ENCODE results near the gene LHPP. TPM values are rescaled to one million over a fixed set of nuclear protein-coding genes. Genes with fewer than 3 reads are reported as not detected.

Gene LHPP
- total RNA-seq, 2 experiments from 2014 or later: 4.9 to 5.5 TPM

DNA sequence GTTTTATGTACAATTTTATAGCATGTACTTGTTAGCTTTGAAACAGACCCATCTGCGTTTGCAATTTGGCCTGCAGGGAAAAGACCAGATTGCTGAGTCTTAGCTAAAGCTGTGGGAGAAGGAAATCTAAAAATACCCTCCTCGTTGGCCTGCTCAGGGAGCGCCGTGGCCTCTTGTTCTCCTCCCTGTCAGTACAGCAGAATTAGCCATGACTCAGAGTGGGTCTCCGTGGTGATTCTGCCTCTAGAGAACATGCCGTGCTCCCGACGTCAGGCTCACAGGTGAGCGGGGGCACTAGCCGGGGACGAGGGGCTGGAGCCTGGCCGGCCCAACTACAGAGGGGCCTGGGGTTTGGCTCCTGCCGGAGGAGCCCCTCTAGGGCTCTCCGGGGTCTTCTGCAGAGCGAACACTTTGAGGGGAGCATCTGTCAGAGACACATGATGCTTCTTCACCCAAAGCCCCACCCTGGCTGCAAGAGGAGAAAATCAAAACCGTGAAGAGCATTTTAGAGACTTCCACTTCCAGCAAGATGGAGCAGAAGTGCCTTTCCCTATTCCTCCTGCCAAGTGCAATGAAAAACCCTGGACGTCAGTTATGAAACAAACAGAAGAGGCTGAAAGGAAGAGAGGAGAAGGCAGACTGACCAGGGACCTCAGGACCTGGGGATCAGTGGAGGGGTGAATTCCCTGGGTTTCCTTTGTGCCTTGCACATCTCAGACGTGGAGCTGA is 98.9 kb downstream of the LHPP start:
- CTCF ChIA-PET: no interaction called here

DNA sequence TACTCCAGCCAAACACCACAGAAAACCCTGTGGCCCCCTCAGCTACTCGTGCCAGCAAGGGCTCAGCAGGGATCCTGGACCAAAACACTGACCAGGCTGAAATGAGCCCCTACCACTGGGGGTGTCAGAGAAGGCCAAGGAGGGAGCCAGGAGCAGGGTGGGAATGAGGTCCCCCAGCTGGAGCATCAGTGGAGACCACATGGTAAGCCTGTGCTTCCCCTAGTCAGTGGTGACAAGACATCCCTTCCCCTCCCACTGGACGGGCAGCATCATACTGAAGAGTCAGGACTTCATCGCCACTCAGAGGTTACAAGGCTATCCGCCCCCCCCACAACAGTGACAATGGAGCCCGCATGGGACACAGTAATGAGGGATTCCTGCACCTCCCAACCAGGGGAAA is 99.6 kb downstream of the LHPP start:
- POLR2A ChIA-PET: no interaction called here

More for the DNA sequence above, 98.9 kb downstream of the LHPP start:
- POLR2A ChIA-PET: no interaction called here

DNA sequence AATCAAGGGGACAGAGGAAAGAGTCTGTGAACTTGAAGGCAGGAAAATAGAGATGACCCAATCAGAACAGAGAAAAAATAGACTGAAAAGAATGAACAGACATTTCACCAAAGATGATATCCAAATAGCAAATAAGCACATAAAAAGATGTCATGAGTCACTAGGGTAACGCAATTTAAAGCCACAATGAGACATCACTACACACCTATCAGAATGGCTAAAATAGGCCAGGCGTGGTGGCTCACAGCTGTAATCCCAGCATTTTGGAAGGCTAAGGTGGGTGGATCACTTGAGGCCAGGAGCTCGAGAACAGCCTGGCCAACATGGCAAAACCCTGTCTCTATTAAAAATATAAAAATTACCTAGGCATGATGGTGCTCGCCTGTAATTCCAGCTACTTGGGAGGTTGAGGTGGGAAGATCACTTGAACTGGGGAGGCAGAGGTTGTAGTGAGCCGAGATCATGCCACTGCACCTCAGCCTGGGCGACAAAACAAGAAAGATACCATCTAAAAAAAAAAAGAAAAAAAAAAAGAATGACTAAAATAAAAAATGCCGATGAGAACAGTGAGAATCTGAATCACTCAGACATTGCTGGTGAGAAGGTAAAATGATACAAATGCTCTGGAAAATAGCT is 100.9 kb downstream of the LHPP start:
- POLR2A ChIA-PET: no interaction called here
- CTCF ChIA-PET: interaction anchor here (0.7 kb wide), 1 partner anchor 178 kb away, joined by 3 read pairs; no protein-coding TSS in a partner anchor

More for the DNA sequence above, 99.6 kb downstream of the LHPP start:
- CTCF ChIA-PET: no interaction called here

DNA sequence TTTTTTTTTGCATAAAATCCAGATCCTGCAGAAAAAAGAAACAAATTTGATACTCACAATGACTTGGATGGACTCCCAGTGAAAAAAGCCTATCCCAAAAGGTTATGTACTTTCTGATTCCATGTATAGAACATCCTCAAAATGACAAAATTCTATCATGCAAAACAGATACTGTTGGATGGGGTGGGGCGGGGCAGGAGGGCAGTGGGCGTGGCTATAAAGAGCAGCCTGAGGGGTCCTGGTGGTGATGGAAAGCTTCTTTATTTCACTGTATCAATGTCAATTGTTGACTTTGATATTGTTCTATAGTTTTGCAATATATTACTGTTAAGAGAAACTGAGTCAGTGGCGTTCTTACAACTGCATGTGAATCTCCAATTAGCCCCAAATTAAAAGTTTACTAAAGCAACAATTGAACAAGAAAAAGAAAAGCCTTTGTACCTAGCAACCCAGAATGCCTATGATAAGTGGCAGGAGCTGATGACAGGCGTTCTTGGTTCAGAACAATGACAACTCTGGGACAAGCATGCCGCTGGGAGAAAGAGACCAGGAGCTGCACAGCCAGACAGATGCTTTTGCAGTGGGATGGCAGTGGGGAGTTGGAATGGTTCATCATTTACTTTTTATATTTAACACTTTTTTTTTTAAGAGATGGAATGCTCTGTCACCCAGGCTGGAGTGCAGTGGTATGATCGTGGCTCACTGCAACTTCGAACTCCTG is 101.9 kb downstream of the LHPP start:
- ChIA-PET POLR2A (no interaction called here), CTCF (interaction anchor here (0.7 kb wide), 1 partner anchor 177 kb away, joined by 3 read pairs; no protein-coding TSS in a partner anchor)

DNA sequence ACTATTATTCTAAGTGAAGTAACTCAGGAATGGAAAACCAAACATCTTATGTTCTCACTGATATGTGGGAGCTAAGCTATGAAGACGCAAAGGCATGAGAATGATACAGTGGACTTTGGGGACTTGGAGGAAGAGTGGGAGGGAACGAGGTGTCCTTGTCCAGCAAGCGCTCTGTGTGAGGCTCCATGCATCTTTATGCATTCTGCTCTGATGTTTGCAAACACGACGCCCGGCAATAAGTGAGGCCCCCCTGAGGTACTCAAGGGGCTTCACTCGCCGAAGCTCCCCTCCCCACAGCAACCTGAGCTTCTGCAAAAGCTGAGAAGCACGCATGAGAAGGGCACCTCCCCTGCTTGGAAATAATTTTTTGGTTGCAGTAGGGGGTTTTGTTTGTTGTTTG is 103.3 kb downstream of the LHPP start:
- POLR2A ChIA-PET: interaction anchor here (0.7 kb wide), 1 partner anchor 214 kb away, joined by 3 read pairs; no protein-coding TSS in a partner anchor

DNA sequence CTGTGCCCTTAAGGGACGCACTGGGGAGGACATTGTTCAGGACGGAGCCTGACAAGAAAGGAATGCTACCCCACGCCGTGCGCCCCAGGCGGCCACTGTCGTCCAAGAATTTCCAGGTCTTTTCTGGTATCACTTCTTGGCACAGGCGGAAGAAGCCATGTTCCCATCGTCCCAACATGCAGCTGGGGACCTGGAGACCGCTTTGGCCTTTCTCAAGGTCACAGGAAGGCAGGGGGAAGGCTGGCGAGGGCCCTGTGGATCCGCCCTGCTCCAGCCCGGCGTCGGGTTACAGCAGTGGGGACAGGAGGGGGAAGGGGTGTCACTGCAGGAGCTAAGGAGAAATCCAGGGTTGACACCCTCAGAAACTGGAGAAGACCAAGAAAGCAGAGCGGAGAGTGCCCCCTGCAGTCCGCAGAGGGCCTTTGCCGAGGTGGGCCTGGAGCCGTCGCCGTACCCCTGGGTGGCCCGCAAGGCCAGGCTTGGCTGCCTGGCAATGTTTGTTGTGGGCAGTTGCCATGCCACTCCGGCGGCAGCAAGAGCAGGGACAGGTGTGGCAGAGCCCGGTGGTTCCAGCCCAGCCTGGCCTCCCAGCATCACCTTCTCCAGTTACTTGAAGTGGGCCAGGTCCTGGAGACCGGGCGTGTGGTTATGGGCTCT is 104.1 kb downstream of the LHPP start:
- ChIA-PET POLR2A (interaction anchor here (0.7 kb wide), 1 partner anchor 213 kb away, joined by 3 read pairs; no protein-coding TSS in a partner anchor), CTCF (no interaction called here)

More for the DNA sequence above, 103.3 kb downstream of the LHPP start:
- CTCF ChIA-PET: no interaction called here

DNA sequence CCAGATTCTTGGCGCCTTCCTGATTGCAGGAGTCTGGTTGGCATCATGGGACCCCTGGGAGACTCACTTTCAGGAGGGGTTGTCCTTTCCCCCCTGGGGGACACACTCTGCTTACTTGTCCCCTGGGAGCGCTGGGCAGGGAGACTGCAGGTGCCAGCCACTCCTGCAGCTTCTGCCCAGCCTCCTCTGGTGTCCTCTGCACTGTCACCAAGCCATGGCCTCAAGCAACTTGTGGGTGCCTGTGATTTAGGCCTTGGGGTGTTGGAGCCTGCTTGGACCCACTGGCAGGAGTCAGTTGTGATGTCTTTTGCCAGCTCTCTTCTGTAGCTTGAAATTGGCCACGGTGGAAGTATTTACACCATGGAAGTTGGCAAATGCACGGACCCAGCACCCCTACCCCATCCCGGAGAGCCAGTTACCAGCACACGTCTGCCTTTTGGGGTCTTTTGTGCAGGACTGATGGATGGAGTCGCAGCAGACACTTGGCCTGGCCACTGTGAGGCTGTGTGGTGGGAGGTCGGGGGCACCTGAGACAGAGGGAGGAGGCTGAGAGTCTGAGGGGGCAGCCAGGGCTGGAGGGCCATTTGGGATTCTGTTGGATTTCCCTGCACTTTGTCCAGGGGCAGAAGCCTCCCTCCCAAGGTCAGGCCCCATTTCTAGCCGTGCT is 104.7 kb downstream of the LHPP start:
- ChIA-PET CTCF (no interaction called here), POLR2A (no interaction called here)

DNA sequence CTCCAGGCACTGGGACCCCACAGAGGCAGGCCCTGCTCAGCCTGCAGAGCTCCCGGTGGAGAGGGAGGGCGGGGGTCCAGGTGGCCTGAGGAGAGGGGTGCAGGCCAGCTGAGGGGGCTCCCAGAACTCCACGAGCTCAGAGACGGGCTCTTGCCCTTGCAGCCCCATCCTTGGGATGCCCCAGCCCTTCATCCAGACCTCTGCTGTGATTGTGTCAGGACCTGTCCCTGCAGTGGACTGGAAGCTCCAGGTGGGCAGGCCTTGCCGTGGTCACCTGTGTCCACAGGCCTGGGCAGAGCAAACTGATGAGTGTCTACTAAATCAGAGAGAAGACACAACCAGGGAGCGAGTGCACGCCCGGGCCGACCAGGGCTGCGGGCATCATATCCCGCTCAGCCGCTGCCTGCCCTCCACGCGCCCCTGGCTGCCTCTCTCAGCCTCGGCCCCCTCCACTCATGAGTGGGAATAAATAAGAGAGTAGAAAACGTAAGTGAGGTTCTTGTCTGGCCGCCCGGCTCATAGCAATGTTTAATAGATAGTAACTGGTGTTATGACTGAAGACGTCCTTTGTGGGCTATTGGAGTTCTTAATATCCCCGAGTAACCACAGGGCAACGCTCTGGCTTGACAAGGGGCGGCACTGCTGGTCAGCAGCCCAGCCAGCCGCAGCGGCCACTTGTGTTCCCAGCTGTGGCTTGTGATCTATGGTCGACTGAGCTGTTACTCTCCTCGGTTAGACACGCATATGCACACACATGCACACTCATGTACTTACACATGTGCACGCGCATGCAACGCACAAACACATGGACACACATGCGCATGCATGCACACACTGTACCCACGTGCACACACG is 105.6 kb downstream of the LHPP start:
- ChIA-PET CTCF (no interaction called here), POLR2A (no interaction called here)

DNA sequence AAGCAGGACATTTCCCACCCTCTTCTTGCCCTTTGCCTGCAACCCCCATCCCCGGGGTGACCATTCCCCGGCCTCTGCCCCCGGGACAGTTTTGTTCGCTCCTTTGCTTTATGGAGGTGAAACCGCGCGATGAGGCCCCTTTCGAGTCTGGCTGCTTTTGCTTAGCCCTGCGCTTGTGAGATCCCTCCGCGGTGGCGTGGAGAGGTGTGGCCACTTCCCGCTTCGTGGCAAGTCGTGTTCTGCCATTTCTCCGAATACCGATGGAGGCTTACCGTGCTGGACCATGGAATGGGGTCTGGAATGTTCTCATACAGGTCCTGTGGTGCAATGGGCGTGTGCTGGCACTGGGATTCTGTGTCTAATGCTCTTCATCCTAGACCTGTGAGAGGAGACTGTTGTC is 106.7 kb downstream of the LHPP start:
- POLR2A ChIA-PET: no interaction called here
- CTCF ChIA-PET: no interaction called here

DNA sequence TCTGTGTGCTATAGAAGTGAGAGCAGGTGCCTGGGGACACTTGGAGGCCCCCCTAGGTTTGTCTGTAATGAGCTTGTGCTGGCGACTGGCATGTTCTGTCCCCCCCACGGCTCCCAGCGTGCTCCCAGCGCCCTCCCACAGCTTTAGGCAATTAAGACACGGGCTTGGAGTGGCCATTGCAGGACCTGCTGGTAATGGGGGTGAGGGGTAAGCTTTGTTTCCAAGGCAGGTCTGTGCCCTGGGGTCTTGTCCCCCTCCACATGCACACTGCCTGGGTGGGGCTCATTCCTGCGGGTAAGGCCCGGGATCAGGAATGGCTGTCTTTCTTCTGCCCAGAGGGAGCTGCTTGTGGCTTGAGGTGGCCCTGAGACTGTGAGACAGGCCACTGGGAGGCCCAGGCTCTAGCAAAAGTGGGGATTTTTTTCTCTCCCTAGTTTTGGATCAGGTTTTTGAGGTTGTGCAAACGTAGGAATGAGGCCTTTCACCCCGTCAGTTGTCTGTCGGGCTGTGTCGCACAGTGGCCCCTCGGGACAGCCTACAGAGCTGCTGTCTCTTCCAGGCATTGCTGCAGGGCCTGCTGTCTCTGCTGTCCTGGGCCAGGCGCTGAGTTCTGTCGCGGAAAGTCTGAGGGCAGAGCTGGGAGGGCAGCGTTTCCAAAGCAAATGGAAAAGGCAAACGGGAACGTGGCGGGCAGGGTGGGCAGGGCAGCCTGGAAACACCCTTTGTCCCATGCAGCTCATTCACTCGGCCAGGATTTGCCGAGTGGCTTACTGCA is 107.4 kb downstream of the LHPP start:
- ChIA-PET POLR2A (no interaction called here), CTCF (no interaction called here)

DNA sequence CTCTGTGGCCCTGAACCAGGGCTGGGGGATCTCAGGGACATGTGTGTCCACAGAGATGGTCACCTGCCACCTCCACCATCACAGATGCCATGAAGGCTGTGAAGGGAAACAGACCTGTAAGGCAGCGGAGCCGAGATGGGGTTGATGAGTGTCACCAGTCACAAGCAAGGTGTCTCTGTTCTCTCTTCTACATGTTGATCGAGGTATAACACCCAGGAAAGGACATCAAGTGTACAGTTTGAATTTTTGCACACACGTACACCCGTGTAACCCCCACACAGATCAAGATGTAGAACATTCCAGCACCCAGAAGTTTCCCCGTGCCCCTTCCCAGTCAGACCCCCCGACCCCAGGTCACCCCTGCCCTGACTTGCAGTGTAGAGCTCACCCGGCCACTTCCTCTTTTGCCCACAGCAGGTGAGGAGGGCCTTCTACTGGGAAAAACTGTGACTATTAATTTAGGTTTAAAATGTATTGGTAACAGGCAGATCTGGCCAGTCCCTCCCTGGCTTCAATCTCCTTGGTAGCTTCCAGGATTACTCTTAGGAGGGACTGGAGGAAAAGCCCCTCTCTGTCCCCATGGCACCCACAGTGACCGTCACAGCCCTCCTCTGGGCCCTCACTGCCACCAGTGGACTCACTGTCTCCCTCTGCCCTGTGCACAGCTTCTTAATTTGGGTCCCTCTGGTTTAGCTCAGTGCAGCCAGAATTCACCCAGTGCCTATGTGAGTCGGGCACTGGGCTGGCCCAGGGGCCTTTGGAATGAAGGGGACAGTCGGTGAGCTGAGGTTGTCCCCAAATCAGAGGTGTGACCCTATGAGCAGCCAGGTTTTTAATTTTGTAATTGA is 108.2 kb downstream of the LHPP start:
- ChIA-PET CTCF (no interaction called here), POLR2A (no interaction called here)

DNA sequence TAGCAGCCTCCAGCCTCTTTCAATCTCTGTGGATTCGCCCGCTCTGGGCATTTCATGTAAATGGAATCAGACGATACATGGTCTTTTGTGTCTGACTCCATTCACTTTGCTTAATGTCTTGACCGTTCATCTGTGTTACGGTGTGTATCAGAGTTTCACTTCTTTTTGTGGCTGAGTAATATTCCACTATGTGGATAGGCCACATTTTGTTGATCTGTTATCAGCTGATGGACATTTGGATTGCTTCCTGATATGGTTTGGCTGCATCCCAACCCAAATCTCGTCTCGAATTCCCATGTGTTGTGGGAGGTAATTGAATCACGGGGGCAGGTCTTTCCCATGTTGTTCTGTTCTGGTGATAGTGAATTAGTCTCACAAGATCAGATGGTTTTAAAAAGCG is 109.0 kb downstream of the LHPP start:
- ChIA-PET CTCF (no interaction called here), POLR2A (no interaction called here)

DNA sequence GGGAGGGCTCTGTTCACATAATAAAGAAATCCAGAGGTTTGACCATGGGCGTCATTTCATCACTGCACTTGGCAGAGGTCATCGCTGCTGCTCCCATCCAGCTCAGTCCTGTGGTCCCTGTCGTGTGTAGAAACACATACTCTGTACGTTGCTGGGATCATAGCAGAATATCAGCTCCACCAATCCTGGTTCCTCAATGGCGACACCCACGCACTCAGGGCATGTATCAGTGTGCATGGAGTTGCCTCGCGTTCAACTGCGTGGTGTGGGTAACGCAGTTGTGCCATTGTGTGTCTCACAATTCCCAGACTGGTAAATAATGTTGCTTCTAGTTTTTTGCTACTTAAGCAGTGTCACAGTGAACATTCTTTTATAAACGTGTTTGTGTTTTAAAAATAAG is 111.1 kb downstream of the LHPP start:
- ChIA-PET POLR2A (no interaction called here), CTCF (no interaction called here)

DNA sequence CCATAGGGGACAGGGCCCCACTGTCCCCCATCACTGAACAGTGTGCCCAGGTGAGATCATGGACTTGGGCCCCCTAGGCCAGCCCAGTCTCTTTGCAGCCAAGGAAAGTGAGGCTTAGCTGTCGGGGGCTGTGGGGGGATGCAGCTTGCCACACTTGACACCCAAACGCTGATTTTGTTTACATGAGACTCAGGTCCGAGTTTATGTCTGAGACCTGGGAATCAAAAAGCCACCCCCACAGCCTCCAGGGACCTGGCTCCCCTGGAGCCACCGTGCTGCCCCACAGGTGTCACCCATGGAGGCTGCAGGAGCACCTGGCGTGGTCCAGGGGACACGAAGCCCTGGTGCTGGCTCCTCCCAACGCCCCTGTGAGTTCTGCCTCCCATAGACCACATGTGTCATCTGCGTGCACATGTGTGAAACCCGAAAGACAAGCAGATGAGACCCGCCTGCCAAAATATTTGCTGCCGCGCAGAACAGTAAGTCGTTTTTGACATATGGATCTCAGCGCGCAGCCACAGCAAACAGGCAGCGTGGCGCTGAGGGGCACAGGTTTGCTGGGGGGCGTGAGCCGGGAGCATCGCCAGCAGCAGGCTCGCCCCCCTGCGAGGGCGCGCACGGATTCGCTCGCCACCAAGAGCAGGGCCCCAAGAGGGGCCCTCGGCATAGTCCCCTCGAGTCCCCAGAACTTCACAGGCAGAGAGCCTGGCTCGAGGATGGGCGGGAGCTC is 112.3 kb downstream of the LHPP start:
- ChIA-PET POLR2A (no interaction called here), CTCF (no interaction called here)

DNA sequence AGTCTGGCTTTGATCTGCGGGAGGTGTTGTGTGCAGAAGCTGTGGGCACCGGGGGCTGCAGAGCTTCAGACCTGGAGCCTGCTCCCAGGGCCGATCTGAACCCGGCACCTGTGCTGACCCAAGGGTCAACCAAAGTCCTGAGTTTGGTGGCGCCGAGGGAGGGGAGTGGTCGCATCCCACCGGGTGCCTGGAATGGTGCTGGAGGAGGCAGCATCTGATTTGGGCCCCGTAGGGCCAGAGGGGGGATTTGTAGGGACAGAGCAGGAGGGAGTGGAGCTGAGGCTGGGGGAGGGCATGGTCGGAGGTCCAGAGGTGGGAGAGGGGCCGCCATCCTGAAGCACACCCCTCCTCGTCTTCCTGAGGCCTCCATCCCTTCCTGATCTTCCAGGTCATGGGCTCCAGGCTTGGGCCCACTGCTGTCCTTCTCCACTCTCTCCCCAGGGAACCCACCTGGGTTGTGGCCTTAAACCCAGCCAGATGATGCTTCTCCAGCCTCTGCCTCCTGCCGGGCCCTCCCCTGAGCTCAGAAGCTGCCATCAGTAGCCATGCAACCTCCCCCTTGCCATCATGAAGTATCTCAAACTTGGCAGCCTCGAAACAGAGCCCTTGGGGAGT is 112.9 kb downstream of the LHPP start:
- CTCF ChIA-PET: no interaction called here
- POLR2A ChIA-PET: no interaction called here
